ENCODE measurements around the gene RNF152. TPM values are rescaled to one million over a fixed set of nuclear protein-coding genes. Genes with fewer than 3 reads are reported as not detected.
A peak's percentile ranks its signal among the peaks of the same experiment; 100 is the strongest.

Gene RNF152
- total RNA-seq, 2 donors from 2014 or later = 0.73 to 0.95 TPM

DNA sequence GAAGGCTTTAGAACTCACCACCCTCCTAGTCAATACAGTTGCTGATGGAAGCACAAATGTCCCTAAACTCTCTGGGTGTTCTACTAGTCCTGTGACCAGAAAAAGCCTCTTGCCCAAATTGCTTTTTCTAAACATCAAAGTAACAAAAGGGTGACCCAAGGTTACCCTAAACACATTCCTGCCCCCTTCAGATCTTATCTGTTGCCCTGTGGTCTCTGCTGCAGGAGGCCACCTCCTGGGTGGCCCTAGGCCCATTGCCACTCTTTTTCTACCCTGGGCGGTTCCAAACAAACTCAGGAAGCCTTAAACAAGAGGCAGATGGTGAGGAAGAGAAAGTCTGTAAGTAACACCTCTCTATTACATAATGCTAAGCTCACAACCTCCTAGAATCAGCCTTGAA is 3.3 kb downstream of the RNF152 start:
- Mint-ChIP-seq H3K36me3 (no peaks in the 10 kb centered on the region), H3K4me1 (ENCODE audit: low read depth in 2 of 2) (peaks cover 10 to 11% of the 10 kb centered on the region in 2 donors), H3K9me3 (no peaks in the 10 kb centered on the region), H3K4me3 (no peak overlapping the region), H3K27me3 (peaks cover 34 to 37% of the 10 kb centered on the region in 2 donors), H3K27ac (no peak overlapping the region)
- no peak for DNase-seq (ENCODE audit: low spot score)
- ATAC-seq = no peak

DNA sequence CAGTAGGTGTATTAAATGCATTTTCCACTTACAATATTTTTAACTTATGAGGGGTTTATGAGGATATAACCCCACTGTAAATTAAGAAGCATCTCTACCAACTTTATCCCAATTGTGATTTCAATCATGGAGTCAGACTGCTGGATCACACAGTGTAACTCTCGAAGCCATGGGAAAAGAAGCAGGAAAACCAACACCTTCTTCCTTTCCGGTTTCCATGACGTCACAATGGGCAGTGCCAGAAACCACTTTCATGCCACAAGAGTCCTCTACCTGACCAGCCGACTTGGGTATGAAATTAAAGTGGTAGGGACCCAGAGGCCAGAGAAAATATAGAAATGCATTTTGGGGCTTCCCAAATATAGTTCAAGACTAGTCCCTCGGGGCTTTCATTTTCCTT is 4.2 kb downstream of the RNF152 start:
- H3K27me3 Mint-ChIP-seq = peaks cover 34 to 37% of the 10 kb centered on the region in 2 donors
- H3K36me3 Mint-ChIP-seq = no peaks in the 10 kb centered on the region
- H3K4me3 Mint-ChIP-seq = no peak overlapping the region
- no peak overlapping the region for H3K27ac Mint-ChIP-seq
- DNase-seq (ENCODE audit: low spot score) (peak; percentile 25), ATAC-seq (no peak)
- no peaks in the 10 kb centered on the region for H3K9me3 Mint-ChIP-seq
- H3K4me1 Mint-ChIP-seq (ENCODE audit: low read depth in 2 of 2) = peaks cover 10 to 11% of the 10 kb centered on the region in 2 donors

DNA sequence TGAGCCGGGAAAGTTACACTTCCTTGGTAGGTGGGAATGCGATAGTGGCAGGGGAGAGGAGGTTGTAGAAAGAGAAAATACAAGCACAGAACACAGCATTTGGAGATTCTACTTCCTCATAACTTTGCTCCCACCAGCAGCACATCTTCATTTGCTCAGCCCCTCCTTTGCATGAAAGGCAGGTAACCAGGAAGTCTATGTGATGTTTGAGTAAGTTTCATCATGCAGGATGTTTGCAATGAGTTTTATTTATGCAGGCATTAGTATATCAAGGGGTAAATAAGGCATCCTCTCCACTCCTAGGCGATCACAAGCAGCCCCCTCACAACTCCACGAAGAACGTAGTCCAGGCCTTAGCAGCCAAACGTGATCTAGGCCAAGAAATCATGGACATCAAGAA is 5.0 kb downstream of the RNF152 start:
- H3K36me3 Mint-ChIP-seq = no peaks in the 10 kb centered on the region
- DNase-seq (ENCODE audit: low spot score) (no peak), ATAC-seq (no peak)
- H3K9me3 Mint-ChIP-seq = no peaks in the 10 kb centered on the region
- H3K27ac Mint-ChIP-seq = no peak overlapping the region
- H3K27me3 Mint-ChIP-seq = peaks cover 29 to 31% of the 10 kb centered on the region in 2 donors
- H3K4me3 Mint-ChIP-seq = no peak overlapping the region
- peaks cover 4% of the 10 kb centered on the region in 2 donors for H3K4me1 Mint-ChIP-seq (ENCODE audit: low read depth in 2 of 2)

DNA sequence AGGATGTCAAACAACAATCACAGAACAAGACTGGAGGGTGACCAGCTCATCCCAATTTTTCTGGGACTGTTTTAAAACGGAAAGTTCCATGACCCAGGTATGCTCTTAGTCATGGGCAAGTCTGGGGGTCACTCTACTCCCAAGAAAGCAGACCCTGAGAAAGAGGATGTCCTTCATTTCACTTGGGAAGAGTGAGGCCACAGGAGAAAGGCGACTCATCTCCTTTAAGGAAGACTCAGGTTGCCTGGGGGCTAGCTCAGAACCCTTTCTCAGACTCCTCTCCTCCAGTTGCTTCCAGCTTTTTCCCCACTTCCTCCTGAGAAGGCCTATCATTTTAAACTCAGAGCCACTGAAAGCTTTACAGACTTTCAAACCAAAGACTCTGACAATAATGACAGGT is 9.3 kb downstream of the RNF152 start:
- Mint-ChIP-seq H3K4me3 (no peak overlapping the region), H3K27me3 (peaks cover 12 to 24% of the 10 kb centered on the region in 2 donors), H3K4me1 (ENCODE audit: low read depth in 2 of 2) (no peaks in the 10 kb centered on the region), H3K36me3 (no peaks in the 10 kb centered on the region), H3K27ac (no peak overlapping the region), H3K9me3 (no peaks in the 10 kb centered on the region)
- ATAC-seq (no peak), DNase-seq (ENCODE audit: low spot score) (no peak)

GRCh38 chr18:61882296-61883004 is 10.4 kb downstream of the RNF152 start:
- H3K4me3 Mint-ChIP-seq = no peak overlapping the region
- H3K9me3 Mint-ChIP-seq = no peaks in the 10 kb centered on the region
- no peak overlapping the region for H3K27ac Mint-ChIP-seq
- peak in 1 of 2 donors; percentile 48 for ATAC-seq
- no peaks in the 10 kb centered on the region for H3K36me3 Mint-ChIP-seq
- DNase-seq (ENCODE audit: low spot score) = no peak
- peaks cover 10 to 24% of the 10 kb centered on the region in 2 donors for H3K27me3 Mint-ChIP-seq
- H3K4me1 Mint-ChIP-seq (ENCODE audit: low read depth in 2 of 2) = no peaks in the 10 kb centered on the region

- Mint-ChIP-seq H3K27me3 (peaks cover 14 to 34% of the 10 kb centered on the region in 2 donors), H3K4me1 (ENCODE audit: low read depth in 2 of 2) (peaks cover 0 to 3% of the 10 kb centered on the region in 2 donors), H3K27ac (no peak overlapping the region), H3K9me3 (no peaks in the 10 kb centered on the region), H3K36me3 (no peaks in the 10 kb centered on the region), H3K4me3 (no peak overlapping the region)
- ATAC-seq (no peak), DNase-seq (ENCODE audit: low spot score) (no peak)
These were observed 15.9 kb downstream of the RNF152 start for GRCh38 chr18:61876899-61877298.

- Mint-ChIP-seq H3K27ac (no peak overlapping the region), H3K27me3 (peaks cover 4 to 17% of the 10 kb centered on the region in 2 donors), H3K4me1 (ENCODE audit: low read depth in 2 of 2) (no peaks in the 10 kb centered on the region), H3K9me3 (no peaks in the 10 kb centered on the region), H3K36me3 (no peaks in the 10 kb centered on the region), H3K4me3 (no peak overlapping the region)
- no peak for ATAC-seq
- DNase-seq (ENCODE audit: low spot score) = no peak
These were observed 22.7 kb downstream of the RNF152 start for GRCh38 chr18:61870151-61870550.

DNA sequence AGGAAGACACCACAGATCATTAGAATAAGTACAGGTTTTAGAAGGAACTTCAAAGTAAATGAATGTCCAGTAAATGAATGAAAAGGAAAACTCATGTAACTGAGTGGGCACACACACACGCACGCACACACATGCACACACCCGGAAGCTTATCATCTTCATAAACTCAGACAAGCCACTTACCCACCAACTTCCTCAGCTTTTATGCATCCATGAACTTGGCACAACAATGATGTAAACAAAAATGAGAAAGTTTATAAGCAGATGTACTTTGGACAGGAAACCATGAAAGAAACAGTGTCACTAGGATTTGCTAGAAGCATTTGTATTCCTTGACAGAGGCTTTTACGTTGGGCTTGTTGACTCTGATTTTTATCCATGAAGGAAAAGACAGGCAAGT is 23.2 kb downstream of the RNF152 start:
- no peak overlapping the region for H3K4me3 Mint-ChIP-seq
- H3K27me3 Mint-ChIP-seq = peaks cover 4 to 17% of the 10 kb centered on the region in 2 donors
- H3K27ac Mint-ChIP-seq = no peak overlapping the region
- no peaks in the 10 kb centered on the region for H3K9me3 Mint-ChIP-seq
- DNase-seq (ENCODE audit: low spot score) (no peak), ATAC-seq (no peak)
- H3K4me1 Mint-ChIP-seq (ENCODE audit: low read depth in 2 of 2) = no peaks in the 10 kb centered on the region
- no peaks in the 10 kb centered on the region for H3K36me3 Mint-ChIP-seq

DNA sequence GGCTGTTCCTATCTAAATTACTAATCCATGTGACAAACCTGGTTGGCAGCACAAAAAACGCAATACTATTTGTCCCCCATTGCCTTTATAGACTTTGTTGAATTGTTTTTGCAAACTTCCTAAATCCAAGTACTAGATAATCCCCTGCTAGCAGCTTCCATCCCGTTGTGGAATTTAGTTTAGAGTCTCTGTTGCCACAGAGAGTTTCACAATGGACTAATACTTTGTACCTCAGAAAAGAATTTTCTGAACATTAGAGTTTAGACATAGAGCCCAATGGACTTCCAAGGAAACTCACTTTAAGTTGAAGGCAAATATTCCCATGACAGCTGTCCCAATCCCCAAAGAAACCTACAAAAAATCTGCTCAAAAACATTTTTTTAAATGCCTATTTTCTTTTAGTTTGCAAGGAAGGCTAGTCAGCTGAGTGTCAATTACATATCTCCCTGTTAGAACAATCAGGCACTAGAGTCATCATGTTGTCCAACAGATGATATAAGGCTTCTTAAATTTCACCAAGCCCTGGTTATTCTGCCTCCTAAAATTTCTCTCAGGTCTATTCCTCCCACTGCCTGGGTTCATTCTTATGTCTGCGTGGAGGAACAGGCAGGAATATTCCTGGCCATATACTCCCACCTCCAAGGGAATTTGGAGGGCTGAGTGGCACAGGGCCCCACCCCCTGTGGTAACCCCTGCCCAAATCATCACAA is 27.2 kb downstream of the RNF152 start:
- no peak overlapping the region for H3K4me3 Mint-ChIP-seq
- H3K36me3 Mint-ChIP-seq = no peaks in the 10 kb centered on the region
- DNase-seq (ENCODE audit: low spot score) = no peak
- no peak for ATAC-seq
- no peak overlapping the region for H3K27ac Mint-ChIP-seq
- H3K4me1 Mint-ChIP-seq (ENCODE audit: low read depth in 2 of 2) = no peaks in the 10 kb centered on the region
- no peaks in the 10 kb centered on the region for H3K9me3 Mint-ChIP-seq
- peaks cover under 1 to 23% of the 10 kb centered on the region in 2 donors for H3K27me3 Mint-ChIP-seq

DNA sequence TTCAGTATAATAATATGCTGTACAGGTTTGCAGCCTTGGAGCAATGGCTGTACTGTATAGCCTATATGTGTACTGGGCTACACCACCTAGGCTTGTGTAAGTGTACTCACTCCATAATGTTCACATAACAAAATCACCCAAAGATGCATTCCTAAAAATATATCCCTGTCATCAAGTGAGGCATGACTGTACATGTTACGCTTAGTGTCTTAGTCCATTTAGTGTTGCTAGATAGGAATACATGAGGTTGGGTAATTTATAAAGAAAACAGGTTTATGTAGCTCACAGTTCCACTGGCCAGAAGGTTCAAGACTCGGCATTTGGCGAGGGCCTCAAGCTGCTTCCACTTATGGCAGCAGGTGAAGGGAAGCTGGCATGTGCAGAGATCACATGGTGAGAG is 31.4 kb downstream of the RNF152 start:
- Mint-ChIP-seq H3K4me3 (no peak overlapping the region), H3K9me3 (no peaks in the 10 kb centered on the region), H3K36me3 (no peaks in the 10 kb centered on the region), H3K27me3 (peaks cover 0 to 14% of the 10 kb centered on the region in 2 donors), H3K4me1 (ENCODE audit: low read depth in 2 of 2) (no peaks in the 10 kb centered on the region), H3K27ac (no peak overlapping the region)
- ATAC-seq (no peak), DNase-seq (ENCODE audit: low spot score) (no peak)

DNA sequence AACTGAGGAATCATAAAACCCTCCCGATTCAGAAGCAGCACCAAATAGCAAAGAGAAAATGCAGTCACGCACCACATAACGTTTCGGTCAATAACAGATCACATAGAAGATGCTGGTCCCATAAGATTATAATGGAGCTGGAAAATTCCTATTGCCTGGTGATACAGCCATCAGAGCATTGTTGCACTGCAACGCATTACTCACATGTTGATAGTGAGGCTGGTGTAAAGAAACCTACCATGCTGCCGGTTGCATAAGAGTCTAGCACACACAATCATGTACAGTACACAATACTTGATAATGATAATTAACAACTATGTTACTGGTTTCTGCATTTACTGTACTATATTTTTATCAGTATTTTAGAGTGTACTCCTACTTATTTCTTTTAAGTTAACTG is 32.5 kb downstream of the RNF152 start:
- DNase-seq (ENCODE audit: low spot score) (no peak), ATAC-seq (no peak)
- H3K27ac Mint-ChIP-seq = no peak overlapping the region
- H3K4me1 Mint-ChIP-seq (ENCODE audit: low read depth in 2 of 2) = no peaks in the 10 kb centered on the region
- H3K27me3 Mint-ChIP-seq = peaks cover 0 to 19% of the 10 kb centered on the region in 2 donors
- no peak overlapping the region for H3K4me3 Mint-ChIP-seq
- H3K36me3 Mint-ChIP-seq = no peaks in the 10 kb centered on the region
- H3K9me3 Mint-ChIP-seq = no peaks in the 10 kb centered on the region

DNA sequence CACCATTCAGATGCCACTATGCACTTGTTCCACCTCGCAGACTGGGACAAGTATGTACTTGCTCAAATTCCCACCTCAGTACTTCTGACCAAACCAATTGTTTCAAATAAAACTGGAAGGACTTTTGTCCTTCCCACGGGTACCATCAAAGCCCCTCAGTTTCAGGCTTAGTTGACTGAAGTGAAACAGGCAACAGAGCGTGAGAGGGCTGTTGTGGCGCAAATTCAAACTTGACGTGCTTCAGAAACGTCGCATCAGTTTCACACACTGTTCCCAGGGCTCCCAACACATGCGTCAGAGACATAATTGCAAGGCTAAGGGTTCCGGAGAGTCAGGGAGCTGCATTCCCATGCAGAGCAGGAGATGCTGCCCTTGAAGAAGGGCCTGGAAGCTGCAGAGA is 33.7 kb downstream of the RNF152 start:
- DNase-seq (ENCODE audit: low spot score) = no peak
- H3K27me3 Mint-ChIP-seq = peaks cover under 1 to 24% of the 10 kb centered on the region in 2 donors
- H3K9me3 Mint-ChIP-seq = no peaks in the 10 kb centered on the region
- ATAC-seq = no peak
- H3K27ac Mint-ChIP-seq = no peak overlapping the region
- no peaks in the 10 kb centered on the region for H3K4me1 Mint-ChIP-seq (ENCODE audit: low read depth in 2 of 2)
- H3K36me3 Mint-ChIP-seq = no peaks in the 10 kb centered on the region
- H3K4me3 Mint-ChIP-seq = no peak overlapping the region

DNA sequence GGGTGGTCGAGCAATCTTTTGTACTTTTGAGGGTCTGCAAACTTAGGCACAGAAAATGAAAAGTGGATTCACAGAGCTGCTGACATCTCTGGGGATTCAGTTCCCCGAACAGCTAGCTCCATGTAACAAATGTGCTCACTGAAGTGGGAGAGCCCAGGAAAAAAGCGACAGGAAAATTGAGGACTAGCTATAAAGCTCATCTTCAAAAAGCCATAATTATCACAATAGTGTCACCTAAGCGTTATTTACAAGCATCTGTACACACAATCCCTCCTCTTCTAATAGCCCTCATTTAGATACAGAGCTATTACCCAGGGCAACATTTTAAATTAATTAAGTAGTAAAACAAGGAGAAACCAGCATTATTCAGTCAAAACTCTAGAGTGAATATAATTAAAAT is 36.1 kb downstream of the RNF152 start:
- DNase-seq (ENCODE audit: low spot score) (no peak), ATAC-seq (no peak)
- no peak overlapping the region for H3K4me3 Mint-ChIP-seq
- peaks cover 6 to 28% of the 10 kb centered on the region in 2 donors for H3K27me3 Mint-ChIP-seq
- H3K9me3 Mint-ChIP-seq = no peaks in the 10 kb centered on the region
- no peaks in the 10 kb centered on the region for H3K4me1 Mint-ChIP-seq (ENCODE audit: low read depth in 2 of 2)
- H3K27ac Mint-ChIP-seq = no peak overlapping the region
- no peaks in the 10 kb centered on the region for H3K36me3 Mint-ChIP-seq
